Kidney (tissue), 14 donors: Measurements from ENCODE around the gene ANO2. TPM values are rescaled to one million over a fixed set of nuclear protein-coding genes. Genes with fewer than 3 reads are reported as not detected.

Experiments
- DNase-seq, 5 donors: peaks; one replicate each; pipeline ENCODE4 v3.0.0-alpha.2; 2013 to 2020
- FAIRE-seq: peaks from 2 replicates; lab custom pipeline; 2012; peaks lifted over from hg19 to GRCh38; lab: Jason Lieb, UNC
- H3K27ac ChIP-seq, 2 donors: one replicate each; pipeline ENCODE4 v1.7.0; 2013; ENCODE audit warnings: low read depth in 2 of 2, low read length in 2 of 2, inconsistent platforms in 1 of 2
- H3K27me3 ChIP-seq: one replicate; pipeline ENCODE4 v1.7.1; 2013; ENCODE audit warnings: low read length, inconsistent platforms; ENCODE audit not compliant: control insufficient read depth, insufficient read depth
- H3K36me3 ChIP-seq, 3 donors: one replicate each; pipeline versions ENCODE4 v1.7.0 to v1.7.1; 2013; ENCODE audit warnings: low read length in 3 of 3, control low read depth in 1 of 3, inconsistent platforms in 1 of 3; ENCODE audit not compliant: insufficient read depth in 3 of 3, control insufficient read depth in 2 of 3
- H3K4me1 ChIP-seq, 3 donors: one replicate each; pipeline versions ENCODE4 v1.7.0 to v1.7.1; 2013; ENCODE audit warnings: low read length in 3 of 3, inconsistent platforms in 1 of 3, low read depth in 1 of 3; ENCODE audit not compliant: control insufficient read depth in 2 of 3, insufficient read depth in 2 of 3
- H3K4me3 ChIP-seq, 3 donors: one replicate each; pipeline versions ENCODE4 v1.7.0 to v1.8.1; 2013; ENCODE audit warnings: low read length in 3 of 3, control low read depth in 1 of 3, inconsistent platforms in 1 of 3
- H3K9ac ChIP-seq, 3 donors: one replicate each; pipeline versions ENCODE4 v1.7.0 to v1.7.1; 2013; ENCODE audit warnings: low read length in 3 of 3, control low read depth in 1 of 3, inconsistent platforms in 1 of 3
- H3K9me3 ChIP-seq, 3 donors: one replicate each; pipeline versions ENCODE4 v1.7.0 to v1.7.1; 2013; ENCODE audit warnings: low read length in 3 of 3, control low read depth in 1 of 3, inconsistent platforms in 1 of 3; ENCODE audit not compliant: control insufficient read depth in 2 of 3, insufficient read depth in 1 of 3
- intact Hi-C: fragments of 100-400 bp; cut with DNase I; formaldehyde crosslinking; loops from one replicate; pipeline ENCODE4 v1.11.1; 2022
- polyA plus RNA-seq: library from polyadenylated mRNA; stranded (reverse); fragments of 350-450 nt; fragmentation: Illumina TruSeq; extraction: RNeasy Lipid Tissue Mini Kit (QIAGEN cat#74804); gene quantifications from one replicate; pipeline ENCODE4 v1.2.3, GENCODE V29; 2014; ENCODE audit warnings: low read depth, low replicate concordance; ENCODE audit not compliant: insufficient read depth
- total RNA-seq: library from RNA; stranded (reverse); fragmentation: NEBNext Ultra II Directional; extraction: Animal tissue kit (Norgen Biotek cat#: 25700); gene quantifications from one replicate; pipeline ENCODE4 v1.2.1, GENCODE V29; 2021
- TF ChIP-seq, protein P1 (sequence below): IDR thresholded peaks from 3 replicates; pipeline ENCODE4 v1.5.1; 2012; ENCODE audit warnings: mild to moderate bottlenecking, moderate library complexity, borderline replicate concordance; ENCODE audit not compliant: insufficient read depth; ENCODE audit errors: extremely low read depth
- donor health status: control.
- donor health status: control.
- donor health status: control.
- donor health status: control.
- donor health status: control.
- donor health status: DM: yes; HTN: yes; CAD: no.
- donor health status: Normal renal cell carcinoma (clear cell type).

ANO2 gene
- total and polyA plus RNA-seq, 2 donors from 2014 or later, result 0.34 to 4.4 TPM

DNA sequence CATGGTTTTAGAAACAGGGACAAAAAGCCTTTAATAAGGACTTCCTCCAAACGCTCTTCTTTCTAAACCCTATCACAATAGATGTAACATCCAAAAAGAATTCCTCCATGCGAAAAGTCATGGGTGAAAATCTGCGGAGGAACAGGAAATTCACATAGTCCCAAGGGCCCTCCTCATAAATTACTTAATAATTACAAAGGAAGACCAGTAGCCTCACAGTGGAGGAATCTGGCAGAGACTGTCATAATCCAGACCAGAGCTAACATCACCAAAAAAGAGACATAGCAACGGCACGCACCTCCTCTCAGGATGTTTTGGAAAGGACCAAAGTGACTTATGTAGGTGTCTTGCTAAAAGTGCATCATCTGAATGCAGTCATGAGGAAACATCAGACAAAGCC lies 165.7 kb downstream of the ANO2 start:
- Histone ChIP-seq H3K4me3 (no peak overlapping the region), H3K9ac (no peak overlapping the region), H3K27me3 (no peaks in the 10 kb centered on the region), H3K9me3 (no peaks in the 10 kb centered on the region), H3K4me1 (peaks cover 0 to 3% (median 0%) of the 10 kb centered on the region in 3 donors), H3K27ac (no peak overlapping the region), H3K36me3 (no peaks in the 10 kb centered on the region)
- DNase-seq (no peak), FAIRE-seq (no peak)
- TF ChIP-seq, protein P1, sequence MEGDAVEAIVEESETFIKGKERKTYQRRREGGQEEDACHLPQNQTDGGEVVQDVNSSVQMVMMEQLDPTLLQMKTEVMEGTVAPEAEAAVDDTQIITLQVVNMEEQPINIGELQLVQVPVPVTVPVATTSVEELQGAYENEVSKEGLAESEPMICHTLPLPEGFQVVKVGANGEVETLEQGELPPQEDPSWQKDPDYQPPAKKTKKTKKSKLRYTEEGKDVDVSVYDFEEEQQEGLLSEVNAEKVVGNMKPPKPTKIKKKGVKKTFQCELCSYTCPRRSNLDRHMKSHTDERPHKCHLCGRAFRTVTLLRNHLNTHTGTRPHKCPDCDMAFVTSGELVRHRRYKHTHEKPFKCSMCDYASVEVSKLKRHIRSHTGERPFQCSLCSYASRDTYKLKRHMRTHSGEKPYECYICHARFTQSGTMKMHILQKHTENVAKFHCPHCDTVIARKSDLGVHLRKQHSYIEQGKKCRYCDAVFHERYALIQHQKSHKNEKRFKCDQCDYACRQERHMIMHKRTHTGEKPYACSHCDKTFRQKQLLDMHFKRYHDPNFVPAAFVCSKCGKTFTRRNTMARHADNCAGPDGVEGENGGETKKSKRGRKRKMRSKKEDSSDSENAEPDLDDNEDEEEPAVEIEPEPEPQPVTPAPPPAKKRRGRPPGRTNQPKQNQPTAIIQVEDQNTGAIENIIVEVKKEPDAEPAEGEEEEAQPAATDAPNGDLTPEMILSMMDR, result no peak
- intact Hi-C loops, result no loop called here

DNA sequence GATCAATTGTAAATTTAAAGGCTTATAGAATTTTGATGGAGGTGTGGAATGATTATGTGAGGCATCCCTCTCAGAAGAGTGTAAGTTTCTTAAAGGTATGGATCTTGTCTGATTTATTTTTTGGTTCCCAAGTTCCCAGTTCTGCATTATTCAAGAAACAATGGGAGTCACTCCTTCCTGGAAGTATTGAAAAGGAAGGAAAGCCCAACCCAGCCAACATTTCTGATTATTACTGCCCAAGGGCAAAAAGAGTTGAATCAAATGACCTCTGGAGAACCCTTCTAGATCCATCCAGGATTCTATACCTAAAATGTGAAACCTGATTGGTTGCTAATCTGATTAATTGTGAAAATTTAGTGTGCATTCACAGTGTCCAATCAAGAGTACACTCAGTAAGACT lies 166.2 kb downstream of the ANO2 start:
- H3K27ac ChIP-seq, result no peak overlapping the region
- no peaks in the 10 kb centered on the region for H3K9me3 ChIP-seq
- peaks cover 0 to 3% (median 0%) of the 10 kb centered on the region in 3 donors for H3K4me1 ChIP-seq
- TF ChIP-seq, protein P1, result no peak
- no peak for FAIRE-seq
- intact Hi-C loops, result no loop called here
- H3K36me3 ChIP-seq, result no peaks in the 10 kb centered on the region
- H3K27me3 ChIP-seq, result no peaks in the 10 kb centered on the region
- H3K4me3 ChIP-seq, result no peak overlapping the region
- no peak overlapping the region for H3K9ac ChIP-seq
- DNase-seq, result no peak

DNA sequence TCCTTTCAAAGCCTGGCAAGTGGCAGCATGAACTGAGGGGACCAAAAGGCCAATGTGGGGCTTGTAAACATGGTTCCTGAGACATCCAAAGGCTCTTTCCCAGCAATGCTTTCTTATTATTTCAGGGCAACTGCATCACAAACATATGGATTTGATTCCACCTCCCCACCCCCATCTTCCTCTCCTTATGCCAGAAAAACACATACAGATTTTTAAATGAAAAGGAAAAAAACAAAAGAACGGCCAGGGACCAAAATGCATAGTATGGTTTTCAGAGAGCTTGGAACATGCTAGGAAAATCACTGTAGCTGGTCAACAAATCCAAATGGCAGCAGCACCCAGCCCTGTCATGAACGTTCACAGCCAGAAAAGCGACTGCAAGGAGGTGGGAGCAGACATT lies 167.6 kb downstream of the ANO2 start:
- FAIRE-seq (no peak), DNase-seq (no peak)
- H3K27ac ChIP-seq, result no peak overlapping the region
- no peaks in the 10 kb centered on the region for H3K27me3 ChIP-seq
- H3K9me3 ChIP-seq, result no peaks in the 10 kb centered on the region
- no peaks in the 10 kb centered on the region for H3K36me3 ChIP-seq
- no peak overlapping the region for H3K4me3 ChIP-seq
- H3K4me1 ChIP-seq, result peaks cover 0 to 3% (median 0%) of the 10 kb centered on the region in 3 donors
- intact Hi-C loops, result no loop called here
- TF ChIP-seq, protein P1, result no peak
- H3K9ac ChIP-seq, result no peak overlapping the region

DNA sequence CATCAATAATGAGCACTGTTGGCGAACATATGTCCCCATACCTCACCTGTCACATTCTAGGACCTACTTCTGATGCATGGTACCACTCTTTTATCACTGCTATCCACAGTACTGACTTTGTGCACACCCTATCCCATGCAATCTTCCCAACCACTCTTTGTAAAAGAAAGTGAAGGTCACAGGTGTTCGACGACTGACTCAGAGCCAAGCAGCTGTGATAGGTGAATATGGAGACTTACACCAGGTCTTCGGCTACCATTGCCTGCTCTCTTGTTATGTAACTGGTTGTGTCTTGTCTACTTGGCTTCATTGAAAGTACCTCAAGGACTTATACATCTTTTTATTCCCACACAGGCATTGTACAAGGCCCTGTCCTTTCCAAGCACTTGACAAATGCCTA lies 169.0 kb downstream of the ANO2 start:
- DNase-seq (no peak), FAIRE-seq (no peak)
- TF ChIP-seq, protein P1, result no peak
- H3K27me3 ChIP-seq, result no peaks in the 10 kb centered on the region
- H3K9me3 ChIP-seq, result no peaks in the 10 kb centered on the region
- no peaks in the 10 kb centered on the region for H3K36me3 ChIP-seq
- peaks cover 0 to 3% (median 0%) of the 10 kb centered on the region in 3 donors for H3K4me1 ChIP-seq
- intact Hi-C loops, result no loop called here
- H3K27ac ChIP-seq, result no peak overlapping the region
- no peak overlapping the region for H3K4me3 ChIP-seq
- no peak overlapping the region for H3K9ac ChIP-seq
